Motor neuron (in vitro differentiated cells): ENCODE data around the gene GLB1L3. TPM values are rescaled to one million over a fixed set of nuclear protein-coding genes. Genes with fewer than 3 reads are reported as not detected.

Source experiments
- ATAC-seq, 8 experiments: fragments of 200-7000 bp; cut with Tn5 transposase; replicated peaks in 6 of 8; 2 replicates each; pipeline ENCODE4 v1.8.0; 2021; ENCODE audit warnings: mild to moderate bottlenecking in 8 of 8, moderate library complexity in 8 of 8
- H3K27ac ChIP-seq, 2 donors: fragments of 250-450 bp; sonication (Bioruptor Pico); 2 replicates each; pipeline ENCODE4 v1.9.0; 2021; ENCODE audit warnings: antibody characterized with exemption in 2 of 2, mild to moderate bottlenecking in 2 of 2, moderate library complexity in 1 of 2
- H3K4me1 ChIP-seq, 2 donors: fragments of 250-450 bp; sonication (Bioruptor Pico); replicated peaks in 1 of 2; 2 replicates each; pipeline ENCODE4 v1.6.1; 2021; ENCODE audit warnings: antibody characterized with exemption in 2 of 2, mild to moderate bottlenecking in 2 of 2, moderate library complexity in 1 of 2
- H3K4me3 ChIP-seq, 5 donors: fragments of 250-450 bp; sonication (Bioruptor Pico); 2 replicates each; pipeline ENCODE4 v1.9.0; 2021; ENCODE audit warnings: antibody characterized with exemption in 5 of 5, mild to moderate bottlenecking in 5 of 5, moderate library complexity in 4 of 5
- WGBS, 10 experiments: fragments of 450-650 bp; shearing (Covaris generic); methylation state at CpG; one replicate each; pipeline ENCODE4 v1.0.0; 2022; 5-methylcytosine and 5-hydroxymethylcytosine counted together
- in situ Hi-C, 9 experiments: fragments of 400-800 bp; cut with MboI; loops; one replicate each; pipeline ENCODE4 v1.15.0; 2021; ENCODE audit warnings: low sequenced_read_pairs in 9 of 9, low pct_unique_long_range_greater_than_20kb in 2 of 9; ENCODE audit not compliant: unreplicated experiment in 9 of 9
- total RNA-seq, 8 experiments: library from RNA; unstranded; fragments of 300-600 nt; gene quantifications; 2 replicates each; pipeline versions ENCODE4 v1.2.3 to v1.2.4, GENCODE V29; 2022

The GLB1L3 gene
- total RNA-seq, 8 experiments from 2014 or later: 0.13 to 1.7 (median 1.00) TPM; not detected in 1

DNA sequence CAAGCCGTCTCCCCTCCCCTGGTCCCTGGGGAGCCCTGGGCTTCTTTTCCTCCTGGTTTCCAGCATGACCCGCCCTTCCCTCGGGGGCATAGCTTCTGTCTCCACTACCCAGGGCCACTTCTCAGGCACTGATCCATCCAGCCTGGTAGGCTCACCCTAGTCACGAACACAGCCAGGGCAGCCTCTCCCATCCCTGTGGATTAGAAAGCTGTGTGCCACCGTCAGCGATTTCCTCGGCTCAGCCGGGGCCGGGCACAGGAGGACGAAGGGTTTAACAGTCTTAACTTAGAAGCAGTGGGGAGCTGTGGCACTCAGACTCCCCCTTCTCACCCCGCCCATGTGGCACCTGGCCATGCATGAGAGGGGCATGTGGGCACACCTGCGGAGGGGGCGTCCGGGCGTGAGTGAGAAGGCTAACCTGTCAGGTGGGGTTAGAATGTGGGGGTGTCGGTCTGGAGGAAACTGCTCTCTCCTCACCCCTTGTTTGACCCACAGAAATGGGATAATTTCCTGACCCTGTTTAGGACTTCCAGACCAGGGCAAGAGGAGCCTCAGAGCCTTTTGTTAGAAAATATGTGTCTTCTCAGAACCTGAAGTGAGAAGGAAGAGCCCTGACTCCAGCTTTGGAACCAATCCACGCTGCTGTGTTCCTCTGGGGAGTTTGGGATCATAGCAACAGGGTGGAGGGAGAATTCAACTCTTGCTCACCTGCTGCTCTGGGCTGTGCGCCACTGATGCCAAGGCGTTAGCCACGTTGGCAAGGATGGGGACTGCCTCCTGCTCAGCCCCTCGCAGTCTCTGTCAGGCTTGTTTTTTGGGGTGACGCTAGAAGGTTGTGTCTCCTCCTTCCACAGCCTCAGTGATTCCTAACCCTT lies 70.2 kb downstream of the GLB1L3 start:
- no peak overlapping the region for H3K27ac ChIP-seq
- in situ Hi-C loops: no loop called here
- 33 to 100% (median 86%) methylated on average over 2 to 8 of the region's 22 CpGs; no CpG with 5 or more reads in 2 of the 10 experiments for WGBS, 10 experiments
- H3K4me1 ChIP-seq: no peaks in the 10 kb centered on the region
- ATAC-seq: no peak
- H3K4me3 ChIP-seq: no peak overlapping the region

DNA sequence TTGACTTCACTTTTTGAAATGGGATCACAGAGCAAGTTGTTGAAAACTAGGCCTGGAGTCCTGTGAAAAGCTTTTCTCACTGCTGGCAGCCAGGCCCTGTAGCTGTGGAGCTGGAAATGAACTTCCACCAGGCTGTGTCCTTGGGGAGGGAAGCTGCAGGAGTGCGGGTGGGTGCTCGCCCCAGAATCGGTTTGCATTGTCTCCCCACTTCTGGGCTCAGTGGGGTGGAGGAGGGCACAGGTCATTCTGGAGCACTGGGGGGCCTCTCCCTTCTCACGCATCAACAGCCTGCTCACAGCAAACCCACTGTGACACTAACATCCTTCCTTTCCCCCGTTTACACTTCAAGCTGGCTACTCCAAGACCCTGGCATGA lies 70.8 kb downstream of the GLB1L3 start:
- no peak for ATAC-seq
- WGBS, 10 experiments: 23 to 94% (median 54%) methylated on average over 3 to 5 of the region's 5 CpGs; no CpG with 5 or more reads in 6 of the 10 experiments
- in situ Hi-C loops: no loop called here
- H3K27ac ChIP-seq: no peak overlapping the region
- no peaks in the 10 kb centered on the region for H3K4me1 ChIP-seq
- no peak overlapping the region for H3K4me3 ChIP-seq

DNA sequence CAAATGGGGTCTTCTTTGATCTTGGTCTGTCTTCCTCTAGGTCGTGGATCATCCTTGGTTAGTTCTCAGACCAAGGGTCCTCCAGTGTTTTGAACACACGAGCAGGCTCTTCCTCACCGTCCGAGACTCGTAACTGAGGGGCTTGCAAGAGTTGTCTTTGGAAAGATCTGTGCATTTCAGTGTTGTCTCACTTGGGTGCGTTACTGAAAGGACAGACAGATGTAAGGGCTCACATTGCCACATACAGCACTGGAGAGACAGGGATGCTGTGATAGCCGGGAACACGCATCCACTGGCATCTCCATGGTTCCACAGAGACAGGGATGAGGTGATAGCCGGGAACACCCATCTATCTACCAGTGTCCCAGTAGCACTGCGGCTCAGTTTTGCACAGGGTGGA lies 71.3 kb downstream of the GLB1L3 start:
- no peak overlapping the region for H3K27ac ChIP-seq
- no peak overlapping the region for H3K4me3 ChIP-seq
- ATAC-seq: no peak
- no peaks in the 10 kb centered on the region for H3K4me1 ChIP-seq
- 23 to 100% (median 80%) methylated on average over 1 to 8 of the region's 10 CpGs; no CpG with 5 or more reads in 5 of the 10 experiments for WGBS, 10 experiments
- in situ Hi-C loops: no loop called here

DNA sequence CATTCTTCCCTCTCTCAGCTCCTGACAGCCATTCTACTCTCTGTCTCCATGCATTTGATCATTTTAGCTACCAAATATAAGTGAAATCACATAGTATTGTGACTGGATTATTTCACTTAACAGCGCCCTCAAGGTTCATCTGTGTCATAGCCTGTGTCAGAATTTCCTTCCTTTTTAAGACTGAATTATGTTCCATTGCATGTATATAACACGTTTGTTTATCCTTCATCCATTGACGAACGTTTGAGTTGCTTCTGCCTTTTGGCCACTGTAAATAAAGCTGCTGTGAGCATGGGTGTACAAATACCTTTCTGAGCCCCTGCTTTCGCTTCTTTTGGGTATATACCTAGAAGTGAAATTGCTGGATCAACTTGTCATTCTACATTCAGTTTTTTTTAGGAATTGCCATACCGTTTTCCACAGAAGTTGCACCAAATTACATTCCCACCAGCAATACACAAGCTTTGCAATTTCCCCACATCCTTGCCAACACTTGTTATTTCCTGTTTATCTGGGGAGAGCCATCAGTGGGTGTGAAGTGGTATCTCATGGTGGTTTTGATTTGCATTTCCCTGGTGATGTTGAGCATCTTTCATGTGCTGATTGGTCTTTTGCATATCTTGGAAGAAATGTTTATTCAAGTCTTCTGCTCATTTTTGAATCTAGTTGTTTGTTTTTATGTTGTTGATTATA lies 73.1 kb downstream of the GLB1L3 start:
- H3K4me3 ChIP-seq: no peak overlapping the region
- no peak overlapping the region for H3K27ac ChIP-seq
- ATAC-seq: peak in 2 of 8 experiments; percentile 33 to 48
- H3K4me1 ChIP-seq: no peaks in the 10 kb centered on the region
- 0 to 100% (median 63%) methylated on average over 1 to 6 of the region's 6 CpGs for WGBS, 10 experiments
- in situ Hi-C loops: no loop called here

DNA sequence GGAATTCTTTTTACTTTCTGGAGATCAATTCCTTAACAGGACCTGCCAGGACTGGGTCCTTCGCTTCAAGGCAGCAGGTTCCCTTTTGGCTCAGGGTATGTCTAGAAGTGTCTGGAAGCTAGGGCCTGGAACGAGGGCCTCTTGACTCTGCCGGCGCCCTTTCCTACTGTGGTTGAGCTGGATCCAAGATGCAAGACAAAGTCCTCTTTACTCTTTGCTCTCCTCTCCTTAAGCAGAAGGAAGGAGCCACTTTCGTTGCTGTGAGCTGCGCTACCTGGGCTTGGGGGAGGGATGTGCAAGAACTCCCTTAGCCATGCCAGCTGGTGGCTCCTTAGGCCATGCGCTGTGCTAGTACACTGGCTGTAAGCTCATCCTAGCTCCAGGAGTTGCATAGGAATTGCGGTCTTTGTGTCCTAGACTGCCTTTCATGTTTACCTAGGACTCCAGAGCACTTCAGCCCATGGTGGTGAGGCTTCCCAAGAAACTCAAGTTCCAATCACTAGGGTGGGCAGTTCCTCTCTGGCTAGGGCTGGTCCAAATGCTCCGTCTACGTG lies 73.7 kb downstream of the GLB1L3 start:
- in situ Hi-C loops: no loop called here
- H3K27ac ChIP-seq: no peak overlapping the region
- H3K4me1 ChIP-seq: no peaks in the 10 kb centered on the region
- no peak for ATAC-seq
- no peak overlapping the region for H3K4me3 ChIP-seq
- WGBS, 10 experiments: 0 to 100% (median 63%) methylated on average over 1 to 8 of the region's 10 CpGs; no CpG with 5 or more reads in 3 of the 10 experiments

DNA sequence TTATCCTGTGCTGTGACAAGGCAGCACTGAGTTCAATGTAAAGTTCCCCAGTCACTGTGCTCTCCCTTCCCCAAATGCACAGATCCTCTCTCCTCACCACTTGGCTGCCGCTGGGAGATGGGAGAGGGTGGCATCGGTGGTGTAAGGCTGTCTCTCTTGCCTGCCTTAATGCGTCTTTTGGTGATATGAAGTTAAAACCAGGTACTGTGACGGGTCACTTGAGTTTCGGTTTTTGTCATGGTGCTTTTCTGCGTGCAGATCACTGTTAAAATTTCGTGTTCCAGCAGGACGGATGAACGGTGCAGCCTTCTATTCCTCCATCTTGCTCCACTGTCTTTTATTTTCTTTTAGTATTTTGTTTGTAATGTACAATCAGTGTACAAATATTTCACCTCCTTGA lies 74.2 kb downstream of the GLB1L3 start:
- Histone ChIP-seq H3K4me1 (no peaks in the 10 kb centered on the region), H3K4me3 (no peak overlapping the region), H3K27ac (no peak overlapping the region)
- 40 to 100% (median 81%) methylated on average over 1 to 9 of the region's 9 CpGs; no CpG with 5 or more reads in 1 of the 10 experiments for WGBS, 10 experiments
- ATAC-seq: no peak
- in situ Hi-C loops: no loop called here

DNA sequence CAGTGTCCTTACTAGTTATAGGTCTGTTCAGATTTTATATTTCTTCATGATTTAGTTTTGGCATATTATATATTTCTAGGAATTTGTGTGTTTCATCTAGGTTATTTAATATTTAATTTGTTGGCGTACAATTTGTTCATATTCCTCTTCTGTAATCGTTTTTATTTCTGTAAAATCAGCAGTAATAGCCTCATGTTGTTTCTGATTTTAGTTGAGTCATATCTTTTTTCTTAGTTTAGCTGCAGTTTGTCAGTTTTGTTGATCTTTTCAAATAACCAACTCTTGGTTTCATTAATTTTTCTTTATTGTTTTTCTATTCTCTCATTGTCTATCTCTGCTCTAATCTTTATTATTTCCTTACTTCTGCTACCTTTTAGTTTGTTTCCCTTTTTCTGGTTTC lies 75.9 kb downstream of the GLB1L3 start:
- ATAC-seq: no peak
- WGBS, 10 experiments: 13 to 100% (median 65%) methylated on average over 1 to 2 of the region's 2 CpGs
- in situ Hi-C loops: no loop called here

DNA sequence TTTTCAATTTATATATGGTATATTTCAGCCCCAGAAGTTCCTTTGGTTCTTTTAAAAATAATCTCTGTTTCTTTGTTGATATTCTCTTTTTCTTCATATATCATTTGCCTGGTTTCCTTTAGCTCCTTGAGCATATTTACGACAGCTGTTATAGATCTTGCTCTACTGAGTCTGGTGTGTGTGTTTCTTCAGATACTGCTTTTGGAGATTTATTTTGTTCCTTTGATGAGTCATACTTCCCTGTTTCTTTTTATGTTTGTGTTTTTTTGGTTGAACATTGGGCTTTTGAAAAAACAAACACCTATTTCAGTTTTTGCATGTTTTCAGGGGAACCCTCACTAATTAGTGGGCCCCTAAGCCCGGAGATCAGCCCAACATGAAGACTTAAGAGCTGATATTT lies 79.0 kb downstream of the GLB1L3 start:
- Histone ChIP-seq H3K4me1 (peaks cover 2% of the 10 kb centered on the region in 2 donors), H3K4me3 (no peak overlapping the region), H3K27ac (no peak overlapping the region)
- in situ Hi-C loops: no loop called here
- WGBS, 10 experiments: 0 to 100% (median 88%) methylated on average over 1 to 2 of the region's 2 CpGs
- no peak for ATAC-seq

More for the DNA sequence above, 75.9 kb downstream of the GLB1L3 start:
- Histone ChIP-seq H3K4me3 (no peak overlapping the region), H3K4me1 (no peaks in the 10 kb centered on the region), H3K27ac (no peak overlapping the region)

DNA sequence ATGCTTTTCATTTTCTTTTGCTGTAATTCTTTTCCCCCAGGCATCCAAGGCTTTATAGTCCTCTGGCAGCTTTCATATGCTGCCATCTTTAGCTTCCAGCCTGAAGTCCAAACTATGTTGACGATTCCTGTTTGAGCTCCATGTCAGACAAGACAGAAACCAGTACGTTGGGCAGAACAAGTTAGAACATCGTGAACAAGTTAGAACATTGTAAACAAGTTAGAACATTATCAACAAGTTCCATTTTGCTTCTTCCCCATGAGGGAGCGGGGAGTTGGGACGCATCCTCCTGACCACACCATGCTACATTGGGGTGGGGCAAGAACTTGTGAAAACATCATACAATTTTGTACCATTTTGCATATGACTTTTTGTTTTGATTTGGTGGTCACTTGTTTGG lies 79.5 kb downstream of the GLB1L3 start:
- Histone ChIP-seq H3K27ac (no peak overlapping the region), H3K4me3 (no peak overlapping the region), H3K4me1 (peaks cover 4 to 5% of the 10 kb centered on the region in 2 donors)
- no peak for ATAC-seq
- in situ Hi-C loops: no loop called here
- WGBS, 10 experiments: 27 to 100% (median 90%) methylated on average over 1 to 5 of the region's 5 CpGs

DNA sequence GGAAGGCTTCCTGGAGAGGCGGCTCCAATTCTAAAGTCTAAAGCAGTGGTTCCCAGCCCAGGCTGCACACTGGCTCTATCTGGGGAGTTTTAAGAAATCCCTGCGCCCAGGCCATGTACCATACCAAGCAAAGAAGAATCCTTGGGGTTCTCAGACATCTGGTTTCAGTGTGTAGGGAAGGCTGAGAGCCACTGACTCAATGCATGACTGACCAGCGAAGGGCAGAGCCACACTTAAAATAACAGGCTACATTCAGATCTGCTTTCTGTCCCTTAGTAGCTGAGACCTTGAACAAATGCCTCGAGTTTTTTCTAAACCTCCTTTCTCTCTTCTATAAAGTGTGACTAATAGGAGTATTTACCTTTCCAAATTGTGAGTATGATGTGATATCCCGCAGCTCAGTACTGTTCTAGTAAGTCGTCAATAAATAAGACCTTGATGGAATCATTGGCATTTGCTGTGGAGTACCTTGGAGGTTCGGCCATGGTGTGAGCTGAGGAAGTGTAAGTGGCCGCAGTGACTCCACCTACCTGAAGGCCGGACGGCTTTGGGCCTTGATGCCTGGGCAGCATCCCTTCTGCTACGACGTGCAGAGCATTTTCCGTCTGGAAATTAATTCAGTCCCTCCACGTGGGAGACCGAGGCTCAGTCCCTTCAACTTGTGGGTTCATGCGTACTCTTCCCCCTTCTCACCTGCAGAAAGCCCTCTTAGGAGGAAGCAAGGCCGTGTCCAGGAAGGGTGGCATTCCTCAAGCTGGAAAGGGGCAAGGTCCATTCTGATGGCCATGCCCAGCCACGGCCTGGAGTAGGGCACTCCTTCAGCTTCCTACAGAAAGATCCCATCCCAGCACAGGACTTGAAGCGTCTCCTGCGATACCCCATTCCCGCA lies 80.7 kb downstream of the GLB1L3 start:
- in situ Hi-C loops: no loop called here
- peaks cover 4 to 5% of the 10 kb centered on the region in 2 donors for H3K4me1 ChIP-seq
- H3K27ac ChIP-seq: no peak overlapping the region
- 20 to 96% (median 73%) methylated on average over 4 to 17 of the region's 21 CpGs; no CpG with 5 or more reads in 1 of the 10 experiments for WGBS, 10 experiments
- ATAC-seq: no peak
- no peak overlapping the region for H3K4me3 ChIP-seq

DNA sequence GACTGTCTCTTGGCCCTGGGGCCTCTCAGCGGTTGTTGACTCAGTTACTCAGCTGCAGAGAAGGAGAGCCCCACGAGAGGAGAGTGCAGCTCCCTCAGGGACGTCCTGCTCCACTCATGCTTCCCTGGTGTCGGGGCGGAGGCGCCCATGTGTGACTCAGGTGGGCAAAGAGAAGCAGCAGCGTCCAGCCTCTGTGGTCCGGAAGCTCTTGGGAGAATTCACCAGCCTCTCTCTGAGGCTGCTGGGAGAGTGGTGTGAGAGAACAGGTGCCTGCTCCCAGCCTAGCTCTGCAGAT lies 81.3 kb downstream of the GLB1L3 start:
- no peak for ATAC-seq
- in situ Hi-C loops: no loop called here
- 73 to 100% (median 89%) methylated on average over 1 to 3 of the region's 8 CpGs; no CpG with 5 or more reads in 6 of the 10 experiments for WGBS, 10 experiments
- Histone ChIP-seq H3K4me1 (peaks cover 4 to 5% of the 10 kb centered on the region in 2 donors), H3K27ac (no peak overlapping the region), H3K4me3 (no peak overlapping the region)

DNA sequence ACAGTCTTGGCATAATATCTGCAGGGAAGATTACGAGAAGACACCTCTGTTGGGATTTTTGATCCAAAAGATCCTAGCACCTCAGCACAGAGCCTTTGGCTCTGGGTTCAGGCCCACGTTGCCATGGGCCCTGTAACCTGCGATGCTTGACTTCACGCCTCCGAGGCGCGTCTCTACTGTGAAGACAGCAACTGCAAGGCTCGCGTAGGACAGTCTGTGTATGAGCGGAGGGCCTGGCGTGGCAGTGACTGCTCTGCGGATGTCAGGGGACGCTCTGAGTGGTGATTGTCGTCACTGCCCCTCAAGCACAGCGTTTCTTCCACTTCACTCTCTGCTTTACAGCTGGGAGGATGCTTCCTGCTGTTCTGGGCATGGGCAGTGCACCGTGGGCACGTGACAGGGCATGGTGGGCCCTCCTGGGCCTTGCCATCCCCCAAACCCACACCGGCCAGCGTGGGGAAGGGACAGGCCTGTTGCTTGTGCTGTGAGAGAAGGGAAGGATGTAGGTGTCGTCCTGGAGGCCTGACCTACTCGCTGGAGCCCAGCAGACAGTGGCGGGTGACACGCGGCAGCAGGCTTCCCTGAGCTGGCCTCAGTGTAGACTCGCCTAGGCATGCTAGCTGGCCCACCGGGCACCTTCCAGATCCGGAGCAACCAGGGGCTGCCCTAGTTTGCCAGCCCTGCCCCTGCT lies 82.1 kb downstream of the GLB1L3 start:
- ATAC-seq: no peak
- 50 to 92% (median 87%) methylated on average over 1 to 20 of the region's 27 CpGs; no CpG with 5 or more reads in 4 of the 10 experiments for WGBS, 10 experiments
- Histone ChIP-seq H3K4me3 (no peak overlapping the region), H3K27ac (no peak overlapping the region), H3K4me1 (peaks cover 4 to 5% of the 10 kb centered on the region in 2 donors)
- in situ Hi-C loops: no loop called here
